Pancreas (tissue), 10 donors: ENCODE measurements around the gene FARSB. TPM values are rescaled to one million over a fixed set of nuclear protein-coding genes. Genes with fewer than 3 reads are reported as not detected.

Source experiments
- ATAC-seq, 4 donors: fragments of 200-7000 bp; cut with Tn5 transposase; one replicate each; pipeline versions ENCODE4 v1.8.0 to v1.9.1; 2020; ENCODE audit warnings: mild to moderate bottlenecking in 4 of 4, moderate library complexity in 4 of 4
- DNase-seq, 6 donors: peaks; one replicate each; pipeline ENCODE4 v3.0.0-alpha.2; 2020
- FAIRE-seq: peaks from 2 replicates; lab custom pipeline; 2012; peaks lifted over from hg19 to GRCh38; lab: Jason Lieb, UNC
- H3K27ac ChIP-seq, 4 donors: fragments of 200-600 bp; sonication (generic); 1 replicate in 3 of 4; 2 replicates in 1 of 4; pipeline versions ENCODE4 v1.5.0 to v1.8.0; 2020
- H3K27me3 ChIP-seq, 4 donors: fragments of 200-600 bp; one replicate each; pipeline ENCODE4 v1.8.0; 2021
- H3K36me3 ChIP-seq, 3 donors: fragments of 200-600 bp; sonication (generic) in 1 of 3; one replicate each; pipeline versions ENCODE4 v1.5.0 to v1.8.0; 2020 to 2021
- H3K4me1 ChIP-seq, 3 donors: fragments of 200-600 bp; one replicate each; pipeline ENCODE4 v1.8.0; 2021
- H3K4me3 ChIP-seq, 4 donors: fragments of 200-600 bp; sonication (generic) in 2 of 4; one replicate each; pipeline versions ENCODE4 v1.5.0 to v1.8.0; 2020 to 2021
- H3K9me3 ChIP-seq, 4 donors: fragments of 200-600 bp; one replicate each; pipeline ENCODE4 v1.8.0; 2021
- CTCF ChIP-seq, 4 donors: fragments of 200-600 bp; sonication (generic) in 3 of 4; IDR thresholded peaks; one replicate each; pipeline versions ENCODE4 v1.5.0 to v1.8.0; 2021; ENCODE audit warnings: antibody characterized with exemption in 4 of 4
- WGBS, 2 donors: extraction: QIAGEN DNeasy Blood & Tissue Kit; methylation state at CpG; one replicate each; pipeline ENCODE4 v1.1.7; 2013; 5-methylcytosine and 5-hydroxymethylcytosine counted together
- intact Hi-C, 3 donors: fragments of 100-400 bp; cut with DNase I; formaldehyde crosslinking; loops; one replicate each; pipeline versions ENCODE4 v1.11.1 to v1.14.2; 2022
- polyA plus RNA-seq, 2 donors: library from polyadenylated mRNA; stranded (reverse); fragments of 200-250 nt; gene quantifications; one replicate each; pipeline ENCODE4 v1.2.3, GENCODE V29; 2013
- total RNA-seq, 6 donors: library from RNA; stranded (reverse); fragmentation: NEBNext Ultra II Directional in 4 of 6; extraction: Animal tissue kit (Norgen Biotek cat#: 25700) in 4 of 6; gene quantifications; one replicate each; pipeline versions ENCODE4 v1.2.1 to v1.2.4, GENCODE V29; 2021 to 2023
- donor health status: healthy with polysubstance abuse.
- donor health status: DM: no; HTN: no; CAD: no; lungs with moderate emphysema.
- donor health status: DM: no; HTN: no; CAD: no.
- donor health status: control.
- donor health status: control.
- donor health status: Bipolar disorder and iron deficiency.
- donor health status: DM: yes; HTN: yes; CAD: no.
- donor health status: DM: no; HTN: no; CAD: no.
- donor health status: DM: no; HTN: no; CAD: no.
- donor health status: DM: yes; HTN: yes; CAD: no.

The FARSB gene
- total and polyA plus RNA-seq, 8 donors, result 6.1 to 13.7 (median 9.1) TPM

GRCh38 chr2:222561151-222561550 is 94.7 kb downstream of the FARSB start:
- no peaks in the 10 kb centered on the region for H3K27me3 ChIP-seq
- TF ChIP-seq CTCF (IDR thresholded peaks at IDR 0.05), result no peak
- no peak overlapping the region for H3K4me3 ChIP-seq
- ATAC-seq, result no peak
- 89 to 94% methylated on average over 4 of the region's 4 CpGs for WGBS, 2 donors
- H3K36me3 ChIP-seq, result no peaks in the 10 kb centered on the region
- H3K27ac ChIP-seq, result no peak overlapping the region
- intact Hi-C loops, result loop anchor here in 1 of 3 donors (10.0 kb wide), 1 partner anchor 246 kb away; no protein-coding TSS in a partner anchor
- FAIRE-seq, result no peak
- no peaks in the 10 kb centered on the region for H3K9me3 ChIP-seq
- H3K4me1 ChIP-seq, result no peaks in the 10 kb centered on the region
- DNase-seq, result no peak

- intact Hi-C loops, result no loop called here
- Histone ChIP-seq H3K27ac (no peak overlapping the region), H3K9me3 (no peaks in the 10 kb centered on the region), H3K4me1 (no peaks in the 10 kb centered on the region), H3K36me3 (no peaks in the 10 kb centered on the region), H3K27me3 (peaks cover 0 to 5% (median 0%) of the 10 kb centered on the region in 4 donors), H3K4me3 (no peak overlapping the region)
- ATAC-seq (no peak), DNase-seq (no peak), FAIRE-seq (no peak)
- 33 to 40% methylated on average over 7 of the region's 7 CpGs for WGBS, 2 donors
- no peak for TF ChIP-seq CTCF (IDR thresholded peaks at IDR 0.05)
Observed at GRCh38 chr2:222554517-222554916, 101.4 kb downstream of the FARSB start.

GRCh38 chr2:222548992-222549391 is 106.9 kb downstream of the FARSB start:
- no peaks in the 10 kb centered on the region for H3K9me3 ChIP-seq
- no peak for TF ChIP-seq CTCF (IDR thresholded peaks at IDR 0.05)

GRCh38 chr2:222547083-222547482 is 108.8 kb downstream of the FARSB start:
- TF ChIP-seq CTCF (IDR thresholded peaks at IDR 0.05), result no peak
- intact Hi-C loops, result no loop called here
- ATAC-seq (no peak), FAIRE-seq (no peak), DNase-seq (no peak)
- no peaks in the 10 kb centered on the region for H3K4me1 ChIP-seq
- no peaks in the 10 kb centered on the region for H3K9me3 ChIP-seq
- WGBS, 2 donors, result 72 to 76% methylated on average over 5 of the region's 5 CpGs
- no peaks in the 10 kb centered on the region for H3K36me3 ChIP-seq
- peaks cover 0 to 5% (median 0%) of the 10 kb centered on the region in 4 donors for H3K27me3 ChIP-seq
- no peak overlapping the region for H3K27ac ChIP-seq
- no peak overlapping the region for H3K4me3 ChIP-seq

More at GRCh38 chr2:222548992-222549391, 106.9 kb downstream of the FARSB start:
- Histone ChIP-seq H3K27ac (no peak overlapping the region), H3K27me3 (peaks cover 0 to 5% (median 0%) of the 10 kb centered on the region in 4 donors), H3K4me3 (no peak overlapping the region), H3K4me1 (no peaks in the 10 kb centered on the region), H3K36me3 (no peaks in the 10 kb centered on the region)
- ATAC-seq (no peak), FAIRE-seq (no peak), DNase-seq (no peak)
- WGBS, 2 donors, result 73 to 87% methylated on average over 3 of the region's 3 CpGs
- intact Hi-C loops, result no loop called here
